HG03460 (cell line): ENCODE measurements around the gene CPEB1.
"Not testable (repeated sequence)": the region's sequence is repeated elsewhere in the genome, so short reads cannot be mapped to it uniquely, and the experiment has no call there.

Experiments used
- ATAC-seq: cut with Tn5 transposase; IDR thresholded peaks from one replicate; pipeline ENCODE4 v1.9.1; 2021; ENCODE audit not compliant: unreplicated experiment

CPEB1 gene

GRCh38 chr15:82649226-82649999 lies 2.2 kb upstream of the CPEB1 start:
- no peak for ATAC-seq

GRCh38 chr15:82648257-82649103 lies 1.3 kb upstream of the CPEB1 start:
- ATAC-seq: no peak

DNA sequence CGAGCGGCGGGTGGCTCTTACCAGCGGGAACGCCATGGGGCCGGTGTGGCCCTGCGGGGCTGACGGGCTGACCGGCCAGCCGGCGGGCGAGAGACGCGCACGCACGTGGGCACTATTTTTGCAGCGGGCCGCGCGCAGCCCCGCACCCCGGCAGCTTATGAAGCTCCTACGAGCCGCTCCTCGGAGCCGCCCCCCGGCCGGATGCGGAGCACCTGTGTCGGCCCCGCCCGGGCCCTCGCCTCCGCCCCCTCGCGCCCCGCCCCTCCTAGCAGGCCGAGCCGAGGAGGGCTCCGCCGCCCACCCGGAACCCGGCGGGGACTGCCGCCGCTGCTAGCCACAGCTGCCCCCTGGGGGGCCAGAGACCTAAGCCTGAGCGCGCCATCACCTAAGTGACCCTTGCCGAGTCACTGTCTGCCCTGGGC lies 683 bp upstream of the CPEB1 start:
- ATAC-seq: no peak

DNA sequence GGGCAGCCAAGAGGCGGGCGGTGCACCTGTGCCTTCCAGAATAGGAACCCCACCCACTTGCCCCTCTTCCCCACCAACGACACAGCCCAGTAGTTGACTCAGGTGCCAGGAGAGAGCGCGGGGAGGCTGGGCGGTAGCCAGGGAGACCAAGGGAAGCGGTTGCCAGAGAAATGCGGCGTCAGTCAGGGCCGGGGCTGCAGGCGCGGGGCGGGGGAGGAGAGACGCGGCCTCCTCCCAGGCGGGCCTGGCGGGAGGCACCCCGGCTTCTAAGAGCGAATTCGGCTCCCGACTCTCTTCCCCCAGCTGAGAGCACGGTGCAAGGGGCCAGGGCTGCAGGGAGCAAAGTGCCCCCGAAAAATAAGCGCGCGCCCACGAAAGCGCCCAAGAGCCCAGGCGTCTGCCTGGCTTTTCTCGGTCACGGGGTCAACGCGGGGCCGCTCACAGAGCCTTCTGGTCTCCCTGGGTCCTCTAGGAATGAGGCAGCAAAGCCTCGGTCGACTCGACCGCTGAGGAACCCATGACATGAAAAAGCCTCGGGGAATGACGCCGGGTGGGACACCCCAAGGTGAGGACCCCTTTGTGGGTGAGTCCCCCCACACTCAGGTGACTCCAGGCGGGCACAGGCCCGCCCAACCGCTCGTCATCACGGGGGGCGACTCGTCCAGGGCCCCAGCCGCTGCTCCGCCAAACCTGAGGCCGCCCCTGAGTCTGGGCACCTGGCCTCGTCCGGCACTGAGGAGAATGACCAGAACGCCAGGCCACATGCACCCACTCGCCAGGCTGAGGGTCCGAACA lies 716 bp downstream of the CPEB1 start:
- no peak for ATAC-seq

DNA sequence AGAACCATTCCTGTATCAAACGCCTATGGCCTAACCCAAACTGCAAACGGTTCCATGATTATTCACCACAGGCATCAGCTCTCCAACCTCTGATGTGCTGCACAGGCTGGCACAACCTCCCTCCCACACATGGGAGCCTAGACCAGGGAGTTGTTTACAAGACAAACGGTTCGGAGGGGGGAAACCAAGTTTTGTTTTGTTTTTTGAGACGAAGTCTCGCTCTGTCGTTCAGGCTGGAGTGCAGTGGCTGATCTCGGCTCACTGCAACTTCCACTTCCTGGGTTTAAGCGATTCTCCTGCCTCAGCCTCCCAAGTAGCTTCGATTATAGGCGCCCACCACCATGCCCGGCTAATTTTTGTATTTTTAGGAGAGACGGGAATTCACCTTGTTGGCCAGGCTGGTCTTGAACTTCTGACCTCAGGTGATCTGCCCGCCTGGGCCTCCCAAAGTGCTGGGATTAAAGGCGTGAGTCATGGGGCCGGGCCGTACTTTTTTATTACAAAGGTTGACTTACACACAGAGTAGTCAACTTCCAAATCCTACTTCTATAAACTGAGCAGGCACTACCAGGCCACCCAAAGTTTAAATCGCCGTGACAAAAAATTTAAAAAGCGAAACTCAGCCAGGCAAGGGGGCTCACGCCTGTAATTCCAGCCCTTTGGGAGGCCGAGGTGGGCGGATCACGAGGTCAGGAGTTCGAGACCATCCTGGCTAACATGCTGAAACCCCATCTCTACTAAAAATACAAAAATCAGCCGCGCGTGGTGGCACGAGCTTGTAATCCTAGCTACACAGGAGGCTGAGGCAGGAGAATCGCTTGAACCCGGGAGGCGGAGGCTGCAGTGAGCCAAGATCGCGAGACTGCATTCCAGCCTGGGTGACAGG lies 2.0 kb downstream of the CPEB1 start:
- not testable (repeated sequence) for ATAC-seq

DNA sequence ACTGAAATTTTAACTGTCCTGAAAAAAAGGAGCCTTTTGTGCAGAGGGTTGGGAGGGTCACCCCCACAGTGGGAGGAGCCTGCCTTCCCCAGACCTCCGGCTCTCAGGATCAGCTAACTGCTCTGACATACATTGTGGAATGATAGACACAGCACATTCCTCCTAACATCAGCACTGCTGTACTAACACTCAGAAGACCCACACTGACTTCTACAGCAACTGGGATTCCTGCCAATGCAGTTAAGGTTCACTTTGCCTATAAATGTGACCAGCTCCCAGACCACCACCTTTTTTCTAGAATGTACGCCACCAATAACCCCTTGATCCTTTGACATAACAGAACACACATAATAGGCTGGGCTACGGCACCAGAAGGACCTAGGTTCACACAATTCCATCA lies 3.2 kb downstream of the CPEB1 start:
- no peak for ATAC-seq

DNA sequence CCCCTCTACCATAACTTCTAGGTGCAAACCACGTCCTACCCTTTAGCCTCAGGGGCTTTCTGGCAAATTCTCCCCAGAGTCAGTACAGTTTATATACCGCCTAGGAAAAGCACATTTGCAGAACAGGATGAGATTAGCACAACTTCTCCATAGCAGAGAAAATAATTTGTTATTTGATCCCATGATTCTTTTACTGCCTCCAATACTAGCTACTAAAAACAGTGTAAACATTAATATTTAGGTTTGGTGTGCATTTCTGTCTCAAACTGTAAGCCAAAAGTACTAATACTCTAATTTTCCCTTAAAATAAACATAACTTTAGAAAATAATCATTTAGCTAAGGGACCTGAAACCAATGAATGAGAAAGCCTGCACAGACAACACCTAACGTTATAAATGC lies 4.5 kb downstream of the CPEB1 start:
- no peak for ATAC-seq

GRCh38 chr15:82641129-82641798 lies 5.9 kb downstream of the CPEB1 start:
- no peak for ATAC-seq

GRCh38 chr15:82640672-82641071 lies 6.5 kb downstream of the CPEB1 start:
- no peak for ATAC-seq

DNA sequence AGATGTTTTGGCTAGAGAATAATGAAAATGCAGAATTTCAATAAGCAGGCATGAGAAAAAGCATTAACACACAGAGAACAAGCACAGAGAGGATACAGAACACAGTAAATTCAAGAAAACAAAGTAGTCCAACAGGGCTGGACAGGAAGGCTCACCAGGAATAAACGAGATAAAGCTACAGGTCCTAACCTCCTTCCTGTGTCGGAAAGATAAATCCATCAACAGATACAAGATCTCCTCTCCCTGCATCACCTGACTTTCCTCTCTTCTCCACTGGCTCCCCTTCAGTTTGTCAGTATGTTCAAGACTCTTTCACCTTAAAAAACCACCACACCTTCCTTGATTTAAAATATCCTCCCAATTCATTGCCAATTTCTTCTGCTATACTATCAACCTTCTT lies 11.4 kb downstream of the CPEB1 start:
- no peak for ATAC-seq

GRCh38 chr15:82630033-82630432 lies 17.1 kb downstream of the CPEB1 start:
- no peak for ATAC-seq

GRCh38 chr15:82625136-82625535 lies 22.0 kb downstream of the CPEB1 start:
- no peak for ATAC-seq

- no peak for ATAC-seq
Measured at GRCh38 chr15:82624438-82624837, 22.7 kb downstream of the CPEB1 start.

DNA sequence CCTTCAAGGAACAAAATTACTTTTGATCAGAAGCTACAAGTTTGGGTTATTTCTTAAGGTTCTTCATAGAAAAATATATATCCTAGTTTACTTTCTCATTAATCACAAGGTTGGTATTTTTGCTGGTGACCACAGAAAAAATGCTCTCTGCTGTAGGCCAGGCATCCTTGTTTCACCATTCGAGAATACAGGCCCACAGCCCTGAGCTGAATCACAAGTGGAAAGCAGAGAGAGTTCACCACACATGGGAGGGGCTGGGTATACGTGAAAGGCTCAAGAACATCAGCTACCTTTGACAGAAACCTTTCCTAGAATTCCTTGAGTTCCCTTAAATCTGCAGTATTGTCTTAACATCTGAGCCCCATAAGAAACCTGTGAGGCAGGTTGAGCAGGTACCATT lies 23.2 kb downstream of the CPEB1 start:
- ATAC-seq: no peak

DNA sequence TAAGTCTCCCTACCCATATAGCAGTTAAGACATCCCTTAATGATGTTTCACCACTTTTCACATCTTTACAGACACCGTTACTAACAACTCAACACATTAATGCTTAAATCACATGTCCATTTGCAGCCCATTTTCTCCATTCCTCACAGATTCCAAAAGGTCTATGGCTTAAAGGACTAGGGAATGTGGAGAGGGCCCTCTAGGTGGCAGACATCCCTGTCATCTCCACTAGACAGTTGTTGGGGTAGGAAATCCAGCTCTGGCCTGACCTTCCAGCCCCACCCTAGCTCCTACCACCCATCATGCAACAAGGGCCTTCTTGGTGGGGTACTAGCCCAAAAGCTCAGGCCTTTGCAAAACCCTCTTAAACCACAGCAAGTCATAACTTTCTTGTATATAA lies 25.2 kb downstream of the CPEB1 start:
- no peak for ATAC-seq

DNA sequence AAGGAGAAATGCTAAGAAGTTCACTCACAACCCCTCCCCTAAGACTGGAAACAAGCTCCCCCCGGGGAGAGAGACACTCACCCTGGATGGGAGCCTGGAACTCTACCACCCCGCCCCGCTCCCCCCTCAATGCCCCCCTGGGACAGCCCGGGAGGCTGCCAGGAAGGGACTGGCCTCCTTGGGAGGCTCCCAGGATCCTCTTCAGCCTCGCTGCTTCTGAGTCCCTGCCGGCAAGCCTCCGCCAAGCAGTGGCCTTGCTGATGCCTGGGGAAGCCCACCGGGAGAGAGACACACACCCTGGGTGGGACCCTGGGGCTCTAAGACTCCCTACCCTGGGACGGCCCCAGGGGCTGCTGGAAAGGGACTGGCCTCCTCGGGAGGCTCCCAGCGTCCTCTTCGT lies 33.4 kb downstream of the CPEB1 start:
- no peak for ATAC-seq

GRCh38 chr15:82611348-82611747 lies 35.8 kb downstream of the CPEB1 start:
- ATAC-seq: no peak

GRCh38 chr15:82602195-82602594 lies 45.0 kb downstream of the CPEB1 start:
- no peak for ATAC-seq

GRCh38 chr15:82599862-82600261 lies 47.3 kb downstream of the CPEB1 start:
- no peak for ATAC-seq

DNA sequence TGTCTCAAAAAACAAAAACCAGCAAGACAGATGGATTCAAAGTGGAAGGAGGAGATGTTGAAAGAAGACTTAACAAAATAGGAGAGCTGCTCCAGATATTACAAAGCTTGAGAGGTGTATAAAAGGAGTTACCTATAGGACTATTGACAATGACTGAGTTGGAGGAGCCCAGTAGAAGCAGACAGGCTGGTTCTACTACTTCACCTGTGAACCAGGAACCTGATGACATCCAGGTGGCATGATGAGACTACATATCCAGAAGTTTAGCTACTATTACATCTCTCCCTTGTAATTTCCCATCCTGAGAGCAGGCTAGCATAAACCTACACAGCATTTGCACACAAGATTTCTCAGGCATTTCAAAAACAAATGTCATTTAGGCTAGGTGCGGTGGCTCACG lies 49.3 kb downstream of the CPEB1 start:
- ATAC-seq: no peak
